HEK293 (cell line): ENCODE data around the gene SULT2B1.
A peak's percentile ranks its signal among the peaks of the same experiment; 100 is the strongest.

Experiments
- AEBP2 ChIP-seq: fragments of 450-650 bp; formaldehyde crosslinking; IDR thresholded peaks from 2 replicates; pipeline ENCODE4 v1.5.1; 2016; ENCODE audit warnings: missing biosample characterization, missing genetic modification characterization, borderline replicate concordance
- BCL11B ChIP-seq: fragments of 450-650 bp; formaldehyde crosslinking; IDR thresholded peaks from 2 replicates; pipeline ENCODE4 v1.5.1; 2016; ENCODE audit warnings: low read depth, missing biosample characterization, missing genetic modification characterization
- GLIS1 ChIP-seq: fragments of 450-650 bp; formaldehyde crosslinking; IDR thresholded peaks from 2 replicates; pipeline ENCODE4 v1.5.1; 2016; ENCODE audit warnings: missing biosample characterization, missing genetic modification characterization
- HOXA7 ChIP-seq: sonication (generic); formaldehyde crosslinking; IDR thresholded peaks from 2 replicates; pipeline ENCODE4 v1.8.1; 2022; ENCODE audit warnings: missing genetic modification reagents, borderline replicate concordance
- MYNN ChIP-seq: fragments of 450-650 bp; formaldehyde crosslinking; IDR thresholded peaks from 2 replicates; pipeline ENCODE4 v1.5.1; 2016; ENCODE audit warnings: missing biosample characterization, missing genetic modification characterization, borderline replicate concordance
- OSR2 ChIP-seq: fragments of 450-650 bp; formaldehyde crosslinking; IDR thresholded peaks from 2 replicates; pipeline ENCODE4 v1.5.1; 2016; ENCODE audit warnings: missing biosample characterization, missing genetic modification characterization
- OVOL3 ChIP-seq: fragments of 450-650 bp; formaldehyde crosslinking; IDR thresholded peaks from 2 replicates; pipeline ENCODE4 v1.5.1; 2016; ENCODE audit warnings: missing biosample characterization, missing genetic modification characterization
- PRDM1 ChIP-seq: fragments of 450-650 bp; formaldehyde crosslinking; IDR thresholded peaks from 2 replicates; pipeline ENCODE4; 2016; ENCODE audit warnings: missing biosample characterization, missing genetic modification characterization
- REPIN1 ChIP-seq: fragments of 450-650 bp; formaldehyde crosslinking; IDR thresholded peaks from 2 replicates; pipeline ENCODE4 v1.5.1; 2017; ENCODE audit warnings: missing biosample characterization, missing genetic modification characterization, low read depth
- SALL2 ChIP-seq: fragments of 450-650 bp; formaldehyde crosslinking; IDR thresholded peaks from 2 replicates; pipeline ENCODE4 v1.5.0; 2017; ENCODE audit warnings: missing biosample characterization, mild to moderate bottlenecking, missing genetic modification characterization, borderline replicate concordance
- SCRT2 ChIP-seq: fragments of 450-650 bp; formaldehyde crosslinking; IDR thresholded peaks from 2 replicates; pipeline ENCODE4 v1.5.1; 2016; ENCODE audit warnings: missing biosample characterization, missing genetic modification characterization
- ZBTB1 ChIP-seq: fragments of 450-650 bp; formaldehyde crosslinking; IDR thresholded peaks from 2 replicates; pipeline ENCODE4 v1.5.1; 2016; ENCODE audit warnings: missing biosample characterization, missing genetic modification characterization
- ZBTB26 ChIP-seq: fragments of 450-650 bp; formaldehyde crosslinking; optimal IDR thresholded peaks from 2 replicates; pipeline ENCODE3; 2016; ENCODE audit warnings: missing biosample characterization, mild to moderate bottlenecking, missing genetic modification characterization
- ZNF112 ChIP-seq: fragments of 450-650 bp; formaldehyde crosslinking; IDR thresholded peaks from 2 replicates; pipeline ENCODE4 v1.5.0; 2017; ENCODE audit warnings: missing biosample characterization, missing genetic modification characterization
- ZNF16 ChIP-seq: fragments of 450-650 bp; formaldehyde crosslinking; IDR thresholded peaks from 2 replicates; pipeline ENCODE4 v1.5.1; 2016; ENCODE audit warnings: low read depth, missing biosample characterization, missing genetic modification characterization
- ZNF202 ChIP-seq: fragments of 450-650 bp; formaldehyde crosslinking; IDR thresholded peaks from 2 replicates; pipeline ENCODE4 v1.5.1; 2016; ENCODE audit warnings: missing biosample characterization, missing genetic modification characterization, borderline replicate concordance
- ZNF280C ChIP-seq: fragments of 450-650 bp; formaldehyde crosslinking; IDR thresholded peaks from 2 replicates; pipeline ENCODE4 v1.5.1; 2016; ENCODE audit warnings: missing biosample characterization, missing genetic modification characterization
- ZNF350 ChIP-seq: fragments of 450-650 bp; formaldehyde crosslinking; IDR thresholded peaks from 2 replicates; pipeline ENCODE4 v1.5.0; 2017; ENCODE audit warnings: missing biosample characterization, mild to moderate bottlenecking, missing genetic modification characterization
- ZNF362 ChIP-seq: fragments of 450-650 bp; formaldehyde crosslinking; IDR thresholded peaks from 2 replicates; pipeline ENCODE4 v1.5.1; 2016; ENCODE audit warnings: missing biosample characterization, missing genetic modification characterization
- ZNF394 ChIP-seq: fragments of 450-650 bp; formaldehyde crosslinking; IDR thresholded peaks from 2 replicates; pipeline ENCODE4 v1.5.1; 2016; ENCODE audit warnings: missing biosample characterization, missing genetic modification characterization, mild to moderate bottlenecking, moderate library complexity, borderline replicate concordance
- ZNF449 ChIP-seq: fragments of 450-650 bp; formaldehyde crosslinking; IDR thresholded peaks from 2 replicates; pipeline ENCODE4 v1.5.1; 2017; ENCODE audit warnings: missing biosample characterization, mild to moderate bottlenecking, missing genetic modification characterization, moderate library complexity
- ZNF571 ChIP-seq: fragments of 450-650 bp; formaldehyde crosslinking; IDR thresholded peaks from 2 replicates; pipeline ENCODE4 v1.5.0; 2017; ENCODE audit warnings: missing biosample characterization, missing genetic modification characterization
- ZNF623 ChIP-seq: fragments of 450-650 bp; formaldehyde crosslinking; IDR thresholded peaks from 2 replicates; pipeline ENCODE4 v1.5.1; 2016; ENCODE audit warnings: missing biosample characterization, missing genetic modification characterization
- ZNF639 ChIP-seq: fragments of 450-650 bp; formaldehyde crosslinking; IDR thresholded peaks from 2 replicates; pipeline ENCODE4 v1.5.1; 2016; ENCODE audit warnings: missing biosample characterization, missing genetic modification characterization
- ZNF658 ChIP-seq: fragments of 450-650 bp; formaldehyde crosslinking; IDR thresholded peaks from 2 replicates; pipeline ENCODE4; 2016; ENCODE audit warnings: missing biosample characterization, missing genetic modification characterization
- ZNF692 ChIP-seq: fragments of 450-650 bp; formaldehyde crosslinking; IDR thresholded peaks from 2 replicates; pipeline ENCODE4 v1.5.1; 2016; ENCODE audit warnings: missing biosample characterization, missing genetic modification characterization
- ZNF701 ChIP-seq: fragments of 450-650 bp; formaldehyde crosslinking; IDR thresholded peaks from 2 replicates; pipeline ENCODE4 v1.5.1; 2016; ENCODE audit warnings: missing biosample characterization, missing genetic modification characterization
- ZNF768 ChIP-seq: fragments of 450-650 bp; formaldehyde crosslinking; IDR thresholded peaks from 2 replicates; pipeline ENCODE4 v1.5.1; 2018; ENCODE audit warnings: missing biosample characterization, mild to moderate bottlenecking, missing genetic modification characterization
- ZNF785 ChIP-seq: fragments of 450-650 bp; formaldehyde crosslinking; IDR thresholded peaks from 2 replicates; pipeline ENCODE4 v1.5.1; 2016; ENCODE audit warnings: missing biosample characterization, missing genetic modification characterization
- ZNF791 ChIP-seq: fragments of 450-650 bp; formaldehyde crosslinking; IDR thresholded peaks from 2 replicates; pipeline ENCODE4 v1.5.1; 2016; ENCODE audit warnings: missing biosample characterization, missing genetic modification characterization

Gene SULT2B1

GRCh38 chr19:48637449-48637947, 85.5 kb downstream of the SULT2B1 start (continued):
- TF ChIP-seq ZNF692 (peak; percentile 97), OVOL3 (tag by site-specific recombination) (no peak), ZNF701 (tag by site-specific recombination) (no peak), HOXA7 (CRISPR knock-in tag) (no peak), ZBTB1 (tag by site-specific recombination) (no peak), ZNF362 (tag by site-specific recombination) (peak; percentile 1; the same call in 1 of the 2 replicates), ZNF394 (tag by site-specific recombination) (no peak), ZNF623 (tag by site-specific recombination) (no peak), ZNF791 (tag by site-specific recombination) (no peak), ZBTB26 (peak; percentile 96), MYNN (tag by site-specific recombination) (no peak), ZNF571 (no peak), OSR2 (no peak), ZNF112 (tag by site-specific recombination) (no peak), SALL2 (tag by site-specific recombination) (no peak), REPIN1 (no peak), ZNF202 (tag by site-specific recombination) (no peak), GLIS1 (tag by site-specific recombination) (peak; percentile 68; the same call in 1 of the 2 replicates), ZNF639 (tag by site-specific recombination) (no peak), ZNF280C (tag by site-specific recombination) (no peak), ZNF768 (tag by site-specific recombination) (no peak), ZNF16 (tag by site-specific recombination) (no peak), AEBP2 (no peak), BCL11B (0 out of 2 replicates have a peak, but pooled peaks have one; percentile 41), PRDM1 (no peak), ZNF658 (tag by site-specific recombination) (no peak), SCRT2 (tag by site-specific recombination) (no peak), ZNF449 (tag by site-specific recombination) (0 out of 2 replicates have a peak, but pooled peaks have one; percentile 26), ZNF785 (tag by site-specific recombination) (no peak), ZNF350 (tag by site-specific recombination) (no peak)
